Astrocyte (in vitro differentiated cells and primary cell): ENCODE results near the gene NUBP1.

Source experiments
- CTCF ChIP-seq: IDR thresholded peaks from 2 replicates; pipeline ENCODE4 v1.5.1; 2011; ENCODE audit warnings: low read depth, mild to moderate bottlenecking, inconsistent platforms, low read length, moderate library complexity; ENCODE audit not compliant: insufficient read depth
- EZH2 ChIP-seq: IDR thresholded peaks from 2 replicates; pipeline ENCODE4 v1.6.1; 2012; ENCODE audit warnings: mild to moderate bottlenecking, low read length, inconsistent platforms; ENCODE audit not compliant: insufficient read depth

GRCh38 chr16:10756574-10756973 is 12.9 kb downstream of the NUBP1 start:
- no peak for TF ChIP-seq CTCF
- TF ChIP-seq EZH2, result no peak
